ENCODE results near the gene INPP5B. TPM values are rescaled to one million over a fixed set of nuclear protein-coding genes. Genes with fewer than 3 reads are reported as not detected.

INPP5B gene
- total RNA-seq, 2 experiments from 2014 or later: 44.0 to 48.8 TPM

DNA sequence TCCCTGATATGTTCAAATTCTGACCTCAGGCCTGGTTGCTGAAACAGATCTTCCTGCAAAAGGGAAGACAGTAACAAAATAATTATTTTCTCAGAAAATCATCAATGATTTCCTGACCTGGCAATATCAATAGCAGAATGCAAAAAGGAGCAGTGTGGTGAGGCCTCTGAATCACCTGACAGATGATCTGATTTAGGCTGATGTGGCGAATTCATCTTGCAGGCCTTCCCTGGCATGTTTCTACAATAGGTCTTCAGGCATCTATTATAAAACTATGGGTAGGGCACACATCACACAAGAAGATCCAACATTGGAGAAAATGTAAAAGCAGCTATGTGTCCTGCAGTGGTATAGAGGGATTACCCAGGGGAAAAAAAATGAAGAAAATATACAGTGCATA lies 80.4 kb downstream of the INPP5B start:
- Mint-ChIP-seq H3K27ac (no peak overlapping the region), H3K27me3 (no peaks in the 10 kb centered on the region)

DNA sequence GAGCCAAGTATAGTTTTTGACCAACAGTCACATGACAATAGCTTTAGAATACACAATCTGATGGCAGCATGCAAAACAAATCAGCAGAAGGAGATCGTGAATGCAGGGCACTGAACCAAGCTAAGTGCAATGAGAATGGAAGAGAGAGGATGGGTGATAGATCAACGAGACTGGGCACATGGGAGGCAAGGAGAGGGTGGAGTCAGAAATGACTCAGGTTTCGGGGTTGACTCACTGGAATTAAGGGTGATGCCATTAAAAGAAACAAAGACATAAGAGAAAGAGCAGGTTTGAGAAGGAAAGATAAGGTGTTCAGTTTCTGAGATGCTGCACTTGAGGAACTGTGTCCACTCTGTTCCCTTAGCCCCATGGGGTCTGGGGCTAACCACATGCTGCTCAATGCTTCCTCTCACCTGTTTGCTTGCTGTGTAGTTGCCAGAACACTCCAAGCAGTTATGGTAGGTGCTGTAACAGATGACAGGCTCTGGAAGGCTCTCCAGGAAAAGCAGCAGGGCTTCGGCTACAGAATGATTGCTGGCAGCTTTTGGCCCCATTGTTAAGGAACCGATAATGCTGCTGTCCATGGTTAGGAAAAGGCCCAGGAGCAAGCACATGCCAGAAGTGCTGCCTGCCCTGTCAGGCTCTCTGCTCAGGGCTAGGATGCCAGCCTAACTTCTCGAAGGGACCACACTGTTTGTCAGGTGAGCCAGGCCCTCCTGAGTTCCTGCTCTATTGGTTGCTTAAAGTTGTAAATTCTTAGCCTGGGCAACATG lies 81.3 kb downstream of the INPP5B start:
- DNase-seq (no peak), ATAC-seq (ENCODE audit: low read depth) (no peak)
- Mint-ChIP-seq H3K27me3 (no peaks in the 10 kb centered on the region), H3K36me3 (peaks cover 21% of the 10 kb centered on the region), H3K27ac (peak overlapping the region; percentile 57), H3K4me3 (no peak overlapping the region), H3K4me1 (no peaks in the 10 kb centered on the region), H3K9me3 (no peaks in the 10 kb centered on the region)
- POLR2A ChIA-PET: no interaction called here

More for the DNA sequence above, 80.4 kb downstream of the INPP5B start:
- H3K4me1 Mint-ChIP-seq: no peaks in the 10 kb centered on the region
- H3K36me3 Mint-ChIP-seq: peaks cover 21% of the 10 kb centered on the region
- H3K9me3 Mint-ChIP-seq: no peaks in the 10 kb centered on the region
- DNase-seq: no peak
- no peak for ATAC-seq (ENCODE audit: low read depth)
- no peak overlapping the region for H3K4me3 Mint-ChIP-seq
- POLR2A ChIA-PET: no interaction called here

DNA sequence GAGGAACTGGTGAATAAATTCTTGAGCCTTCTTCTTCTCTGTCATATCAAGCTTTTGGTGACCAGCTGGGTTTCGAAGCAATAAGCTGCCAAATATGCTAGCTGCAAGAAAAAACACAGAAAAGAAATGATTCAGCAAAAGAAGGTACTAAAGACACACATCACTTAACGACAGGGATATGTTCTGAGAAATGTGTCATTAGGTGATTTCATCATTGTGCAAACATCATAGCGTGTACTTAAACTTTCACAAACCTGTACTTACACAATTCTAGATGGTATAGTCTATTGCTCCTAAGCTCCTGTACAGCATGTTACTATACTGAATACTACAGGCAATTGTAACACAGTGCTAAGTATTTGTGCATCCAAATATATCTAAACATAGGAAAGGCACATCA lies 84.5 kb downstream of the INPP5B start:
- peaks cover 16% of the 10 kb centered on the region for H3K4me1 Mint-ChIP-seq
- ATAC-seq (ENCODE audit: low read depth): no peak
- no peaks in the 10 kb centered on the region for H3K9me3 Mint-ChIP-seq
- H3K27ac Mint-ChIP-seq: no peak overlapping the region
- no peak for DNase-seq
- H3K36me3 Mint-ChIP-seq: peaks cover 13% of the 10 kb centered on the region
- H3K4me3 Mint-ChIP-seq: no peak overlapping the region
- H3K27me3 Mint-ChIP-seq: no peaks in the 10 kb centered on the region
- POLR2A ChIA-PET: interaction anchor here (1.1 kb wide), 1 partner anchor 54 kb away, joined by 3 read pairs; the partner anchor contains the start of gene YRDC

DNA sequence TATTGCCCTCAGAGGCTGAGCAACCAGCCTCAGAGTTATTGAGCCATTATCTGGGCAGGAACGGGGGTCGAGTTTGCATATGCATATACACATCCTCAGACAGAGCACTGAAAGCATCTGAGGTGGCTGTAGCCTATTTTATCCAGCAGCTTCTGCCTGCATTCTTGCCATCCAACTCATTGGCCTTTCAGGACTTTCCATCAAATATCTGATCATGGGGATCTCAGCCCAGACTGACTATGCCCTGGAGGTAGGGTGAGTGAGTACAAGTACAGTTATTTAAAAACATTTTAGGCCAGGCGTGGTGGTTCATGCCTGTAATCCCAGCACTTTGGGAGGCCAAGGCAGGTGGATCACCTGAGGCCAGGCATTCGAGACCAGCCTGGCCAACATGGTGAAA lies 85.7 kb downstream of the INPP5B start:
- Mint-ChIP-seq H3K4me1 (peaks cover 22% of the 10 kb centered on the region), H3K4me3 (no peak overlapping the region), H3K9me3 (no peaks in the 10 kb centered on the region), H3K27ac (no peak overlapping the region), H3K36me3 (peaks cover 12% of the 10 kb centered on the region), H3K27me3 (no peaks in the 10 kb centered on the region)
- DNase-seq (no peak), ATAC-seq (ENCODE audit: low read depth) (no peak)
- POLR2A ChIA-PET: interaction anchor here (3.3 kb wide), 1 partner anchor 53 kb away, joined by 34 read pairs; the partner anchor contains the start of genes C1orf122 and YRDC

DNA sequence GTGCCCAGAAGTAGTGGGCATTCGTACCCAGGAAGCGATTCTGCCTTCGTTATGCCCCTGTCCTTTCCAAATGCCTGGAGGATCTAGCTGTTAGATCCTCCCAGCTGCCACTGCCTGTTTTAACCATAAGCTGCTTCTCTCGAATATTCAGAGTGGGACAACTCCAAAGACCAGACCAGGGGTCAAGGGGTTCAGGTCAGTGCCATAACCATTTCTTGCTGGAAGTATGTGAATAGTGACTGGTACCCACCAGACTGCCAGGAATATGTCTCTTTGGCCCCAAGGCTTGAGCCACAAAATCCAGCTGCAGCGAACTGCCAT lies 86.5 kb downstream of the INPP5B start:
- DNase-seq: no peak
- Mint-ChIP-seq H3K4me1 (peaks cover 22% of the 10 kb centered on the region), H3K4me3 (peak overlapping the region; percentile 99)

DNA sequence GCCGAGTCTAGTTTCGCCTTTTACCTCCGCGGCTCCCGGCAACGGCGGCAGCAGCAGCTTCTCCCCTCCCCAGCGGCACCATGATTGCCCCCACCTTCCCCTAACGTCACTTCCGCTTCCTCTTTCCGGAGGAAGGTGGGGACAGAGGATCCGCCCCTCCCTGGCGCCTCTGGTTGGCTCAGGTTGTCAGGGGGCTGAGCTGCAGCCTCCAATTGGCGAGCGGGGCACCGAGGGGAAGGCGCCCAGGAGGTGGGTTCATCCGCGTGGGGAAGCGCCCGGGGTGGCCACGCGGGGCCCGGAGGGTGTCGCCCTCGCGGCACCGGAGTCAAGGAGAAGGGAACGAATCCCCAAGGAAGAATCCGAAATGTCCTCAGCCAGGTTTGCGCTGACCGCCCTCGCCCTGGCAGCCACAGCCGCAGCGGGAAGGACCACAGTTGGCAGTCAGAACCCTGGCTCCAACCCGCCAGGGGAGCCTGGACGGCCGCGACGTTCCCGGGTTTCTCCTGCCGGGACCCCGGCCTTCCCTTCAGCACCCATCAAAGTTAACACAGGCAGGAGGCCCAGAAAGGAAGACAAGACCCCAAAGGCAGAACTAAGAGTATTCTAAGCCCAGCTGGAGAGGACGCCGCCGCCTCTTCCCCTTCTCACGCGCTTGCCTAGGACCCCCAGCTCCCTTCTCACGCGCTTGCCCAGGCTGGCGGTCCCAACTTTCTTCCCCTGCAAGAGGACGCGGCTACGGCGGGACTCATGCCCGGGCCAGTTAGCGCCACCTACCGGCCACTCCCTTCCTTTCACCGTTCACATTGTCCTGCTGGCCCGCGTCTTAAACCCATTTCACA lies 87.1 kb downstream of the INPP5B start, which contains the start of gene MTF1:
Gene MTF1, minus strand, starts transcription at position 86 of the 839 bp plus-strand sequence. CDS start 1,934 bp downstream, outside the sequence.
- POLR2A ChIA-PET: interaction anchor here (0.6 to 3.3 kb wide), 13 partner anchors 8 to 1822 kb away, joined by 3 to 34 read pairs (median 4); partner anchors contain the start of genes C1orf122, CDCA8, UTP11 and YRDC
- H3K27ac Mint-ChIP-seq: peak within 1 kb of the TSS; percentile 99
- H3K4me1 Mint-ChIP-seq: peaks cover 24% of the 10 kb centered on the region
- peaks cover 14% of the 10 kb centered on the region for H3K36me3 Mint-ChIP-seq
- DNase-seq (peak; percentile 90), ATAC-seq (ENCODE audit: low read depth) (peak; percentile 99)
- no peaks in the 10 kb centered on the region for H3K9me3 Mint-ChIP-seq
- peak within 1 kb of the TSS; percentile 99 for H3K4me3 Mint-ChIP-seq
- H3K27me3 Mint-ChIP-seq: no peaks in the 10 kb centered on the region

More for the DNA sequence above, 86.5 kb downstream of the INPP5B start:
- Mint-ChIP-seq H3K9me3 (no peaks in the 10 kb centered on the region), H3K27ac (peak overlapping the region; percentile 99), H3K36me3 (peaks cover 11% of the 10 kb centered on the region), H3K27me3 (no peaks in the 10 kb centered on the region)
- no peak for ATAC-seq (ENCODE audit: low read depth)
- POLR2A ChIA-PET: interaction anchor here (1.2 to 3.3 kb wide), 4 partner anchors 8 to 152 kb away, joined by 3 to 34 read pairs (median 4); partner anchors contain the start of genes C1orf122, UTP11 and YRDC

DNA sequence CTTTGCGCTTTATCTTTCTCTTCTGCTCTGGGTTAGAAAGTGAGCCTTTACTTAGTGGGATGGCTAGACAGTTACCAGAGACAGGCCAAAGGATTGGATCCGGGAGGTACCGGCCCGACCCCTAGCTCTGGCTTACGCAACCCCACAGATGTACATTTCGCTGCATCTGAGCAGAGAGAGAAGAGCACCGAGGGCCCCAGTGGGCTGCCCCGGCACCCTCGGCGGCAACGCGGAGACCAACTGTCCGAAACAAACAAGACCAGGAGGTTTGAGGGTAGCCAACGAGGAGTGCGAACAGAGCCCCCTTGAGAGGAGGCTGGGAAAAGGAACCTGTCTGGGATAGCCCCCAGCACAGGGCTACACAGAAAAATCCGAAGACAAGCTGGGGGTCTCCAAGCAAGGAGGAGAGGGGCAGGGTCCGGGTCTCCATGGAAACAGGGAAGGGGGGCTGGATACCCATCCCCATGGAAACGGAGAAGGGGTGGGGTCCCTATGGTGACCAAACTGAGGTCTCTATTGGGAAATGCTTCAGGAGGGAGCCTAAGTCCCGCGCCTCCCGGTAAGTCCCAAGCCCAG lies 87.8 kb downstream of the INPP5B start:
- H3K27me3 Mint-ChIP-seq: no peaks in the 10 kb centered on the region
- DNase-seq (no peak), ATAC-seq (ENCODE audit: low read depth) (no peak)
- POLR2A ChIA-PET: interaction anchor here (0.6 to 3.3 kb wide), 14 partner anchors 7 to 1822 kb away, joined by 3 to 34 read pairs (median 4); partner anchors contain the start of genes C1orf122, CDCA8, UTP11 and YRDC
- H3K9me3 Mint-ChIP-seq: no peaks in the 10 kb centered on the region
- peaks cover 27% of the 10 kb centered on the region for H3K4me1 Mint-ChIP-seq
- peak overlapping the region; percentile 99 for H3K27ac Mint-ChIP-seq
- peaks cover 19% of the 10 kb centered on the region for H3K36me3 Mint-ChIP-seq
- H3K4me3 Mint-ChIP-seq: peak overlapping the region; percentile 99

DNA sequence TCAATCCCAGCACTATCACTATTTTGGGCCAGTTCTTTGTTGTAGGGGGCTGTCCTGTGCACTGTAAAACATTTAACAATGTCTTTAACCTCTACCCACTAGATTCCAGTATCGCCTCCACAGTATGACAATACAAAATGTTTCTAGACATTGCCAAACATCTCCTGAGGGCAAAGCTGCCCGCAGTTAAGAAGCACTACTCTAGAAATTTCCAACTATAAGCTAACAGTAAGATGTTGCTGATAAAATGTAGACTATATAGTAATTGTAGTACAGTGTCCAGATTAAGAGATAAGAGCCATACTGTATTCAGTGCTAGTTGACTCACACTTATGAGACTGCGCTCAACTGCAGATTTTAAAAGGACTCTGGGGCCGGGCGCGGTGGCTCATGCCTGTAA lies 92.4 kb downstream of the INPP5B start:
- DNase-seq (no peak), ATAC-seq (ENCODE audit: low read depth) (no peak)
- H3K36me3 Mint-ChIP-seq: peaks cover 25% of the 10 kb centered on the region
- H3K4me1 Mint-ChIP-seq: peaks cover 29% of the 10 kb centered on the region
- no peak overlapping the region for H3K4me3 Mint-ChIP-seq
- H3K27me3 Mint-ChIP-seq: no peaks in the 10 kb centered on the region
- no peaks in the 10 kb centered on the region for H3K9me3 Mint-ChIP-seq
- POLR2A ChIA-PET: interaction anchor here (4.3 kb wide), 1 partner anchor 47 kb away, joined by 19 read pairs; the partner anchor contains the start of genes C1orf122 and YRDC
- no peak overlapping the region for H3K27ac Mint-ChIP-seq

DNA sequence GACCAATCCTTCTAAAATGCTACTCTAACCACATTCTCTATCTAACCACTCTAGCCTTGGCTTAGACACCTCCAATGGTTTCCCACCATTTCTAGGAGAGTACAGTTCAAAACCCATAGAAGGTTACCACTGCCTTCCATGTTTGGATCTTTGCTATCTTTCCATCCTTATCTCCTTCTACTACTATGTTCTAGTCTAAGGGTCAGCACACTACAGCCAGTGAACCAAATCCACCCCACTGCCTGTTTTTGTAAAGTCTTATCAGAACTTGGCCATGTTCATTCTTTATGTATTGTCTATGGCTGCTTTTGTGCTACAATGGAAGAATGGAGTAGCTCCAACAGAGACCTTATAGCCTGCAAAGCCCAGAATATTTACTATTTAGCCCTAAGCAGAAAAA lies 93.7 kb downstream of the INPP5B start:
- DNase-seq (no peak), ATAC-seq (ENCODE audit: low read depth) (no peak)
- POLR2A ChIA-PET: interaction anchor here (4.3 kb wide), 1 partner anchor 46 kb away, joined by 19 read pairs; the partner anchor contains the start of genes C1orf122 and YRDC
- Mint-ChIP-seq H3K4me3 (no peak overlapping the region), H3K36me3 (peaks cover 26% of the 10 kb centered on the region), H3K9me3 (no peaks in the 10 kb centered on the region), H3K4me1 (peaks cover 25% of the 10 kb centered on the region), H3K27ac (peak overlapping the region; percentile 31), H3K27me3 (no peaks in the 10 kb centered on the region)

DNA sequence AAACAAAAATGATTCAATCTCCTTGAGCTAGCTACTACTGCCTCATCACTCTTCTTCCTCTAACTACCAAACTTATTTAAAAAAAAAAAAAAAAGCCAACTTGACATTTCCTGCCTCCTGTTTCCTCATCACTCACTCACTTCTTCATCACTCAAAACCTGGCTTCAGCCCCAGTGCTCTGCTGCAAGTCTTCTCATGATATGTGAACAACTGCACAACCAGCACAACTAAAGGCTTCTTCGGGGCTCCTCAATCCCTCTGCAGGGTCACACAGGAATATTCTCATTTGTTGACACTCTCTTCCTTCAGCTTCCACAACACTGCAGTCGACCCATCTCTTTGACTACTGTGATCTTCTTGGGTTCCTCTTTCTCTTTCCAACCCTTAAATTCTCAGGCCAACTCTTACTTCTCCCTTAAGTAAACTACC lies 95.1 kb downstream of the INPP5B start:
- ATAC-seq (ENCODE audit: low read depth) (peak; percentile 86), DNase-seq (no peak)
- Mint-ChIP-seq H3K9me3 (no peaks in the 10 kb centered on the region), H3K4me1 (peaks cover 22% of the 10 kb centered on the region), H3K27me3 (no peaks in the 10 kb centered on the region), H3K27ac (no peak overlapping the region), H3K36me3 (peaks cover 26% of the 10 kb centered on the region), H3K4me3 (no peak overlapping the region)
- POLR2A ChIA-PET: interaction anchor here (0.6 to 4.3 kb wide), 4 partner anchors 8 to 376 kb away, joined by 3 to 19 read pairs (median 3); partner anchors contain the start of genes C1orf122, MTF1 and YRDC

DNA sequence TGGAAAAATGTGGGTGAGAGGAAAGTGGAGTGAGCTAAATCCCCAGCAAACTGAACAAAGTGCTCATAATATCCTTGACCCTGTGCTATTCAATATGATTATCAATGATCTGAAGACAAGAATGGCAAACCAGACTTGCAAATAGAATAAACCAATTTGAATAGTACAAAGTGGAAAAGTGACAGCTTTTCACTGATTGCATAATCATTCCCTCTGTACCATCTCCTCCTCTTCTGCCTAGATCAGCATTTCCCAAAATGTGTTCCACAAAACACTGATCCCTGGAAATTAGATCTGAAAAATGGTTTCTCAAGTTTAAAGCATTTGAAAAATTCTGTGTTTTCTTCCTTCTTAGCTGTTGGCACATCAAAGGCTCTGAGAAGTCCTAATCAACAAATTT lies 95.6 kb downstream of the INPP5B start:
- Mint-ChIP-seq H3K27ac (no peak overlapping the region), H3K4me1 (peaks cover 24% of the 10 kb centered on the region), H3K9me3 (no peaks in the 10 kb centered on the region), H3K36me3 (peaks cover 27% of the 10 kb centered on the region), H3K4me3 (no peak overlapping the region), H3K27me3 (no peaks in the 10 kb centered on the region)
- no peak for DNase-seq
- POLR2A ChIA-PET: interaction anchor here (0.6 to 4.3 kb wide), 5 partner anchors 8 to 376 kb away, joined by 3 to 19 read pairs (median 3); partner anchors contain the start of genes C1orf122, MTF1 and YRDC
- ATAC-seq (ENCODE audit: low read depth): peak; percentile 8

DNA sequence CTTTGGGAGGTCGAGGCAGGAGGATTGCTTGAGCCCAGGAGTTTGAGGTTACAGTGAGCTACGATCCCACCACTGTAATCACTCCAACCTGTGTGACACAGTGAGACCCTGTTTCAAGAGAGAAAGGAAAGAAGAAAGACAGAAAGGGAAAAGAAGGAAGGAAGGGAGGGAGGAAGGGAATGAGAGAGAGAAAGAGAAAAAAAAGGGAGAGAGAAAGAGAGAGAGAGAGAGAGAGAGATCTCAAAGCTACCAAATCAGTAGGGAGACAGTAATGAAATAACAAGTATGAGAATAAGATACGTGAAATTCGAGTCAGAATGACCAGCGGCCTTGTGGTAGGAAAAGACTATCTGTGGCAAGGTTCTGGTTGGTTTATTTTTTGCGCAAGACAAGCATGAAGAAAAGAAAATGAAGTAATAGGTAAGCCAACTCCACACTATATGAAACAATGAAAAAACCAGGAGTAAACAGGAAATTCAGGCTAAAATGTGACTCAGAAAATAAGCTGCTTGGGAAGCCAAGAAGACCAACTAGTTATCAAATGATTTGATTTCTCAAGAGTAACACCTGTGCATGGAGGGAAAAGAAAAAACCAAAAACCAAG lies 96.4 kb downstream of the INPP5B start:
- H3K4me1 Mint-ChIP-seq: peaks cover 29% of the 10 kb centered on the region
- H3K36me3 Mint-ChIP-seq: peaks cover 27% of the 10 kb centered on the region
- no peaks in the 10 kb centered on the region for H3K9me3 Mint-ChIP-seq
- no peak overlapping the region for H3K4me3 Mint-ChIP-seq
- ATAC-seq (ENCODE audit: low read depth) (no peak), DNase-seq (no peak)
- no peaks in the 10 kb centered on the region for H3K27me3 Mint-ChIP-seq
- POLR2A ChIA-PET: interaction anchor here (1.0 to 4.3 kb wide), 2 partner anchors 9 to 43 kb away, joined by 7 to 19 read pairs; partner anchors contain the start of genes C1orf122, MTF1 and YRDC
- no peak overlapping the region for H3K27ac Mint-ChIP-seq
